Measurements from ENCODE around the gene LPO. TPM values are rescaled to one million over a fixed set of nuclear protein-coding genes. Genes with fewer than 3 reads are reported as not detected.

LPO gene
- total RNA-seq, 1 experiment from 2014 or later: not detected

GRCh38 chr17:58219789-58220183, 18.6 kb upstream of the LPO start:
- Mint-ChIP-seq H3K9me3 (ENCODE audit: low read depth, unreplicated experiment) (no peaks in the 10 kb centered on the region), H3K27me3 (ENCODE audit: unreplicated experiment) (no peaks in the 10 kb centered on the region), H3K27ac (ENCODE audit: unreplicated experiment) (no peak overlapping the region), H3K4me1 (ENCODE audit: low read depth, unreplicated experiment) (peaks cover 11% of the 10 kb centered on the region), H3K4me3 (ENCODE audit: low read depth, unreplicated experiment) (peak overlapping the region; percentile 92), H3K36me3 (ENCODE audit: insufficient read depth, unreplicated experiment) (peaks cover 13% of the 10 kb centered on the region)
- intact Hi-C loops (cut with micrococcal nuclease; ENCODE audit: unreplicated experiment): no loop called here
- BruUV-seq (replicated peaks): no TSS peak
- DNase-seq: no peak
- CTCF ChIA-PET: interaction anchor here (0.6 kb wide), 1 partner anchor 45 kb away, joined by 6 read pairs; no protein-coding TSS in a partner anchor
- no peak for TF ChIP-seq CTCF (IDR thresholded peaks at IDR 0.05; ENCODE audit: unreplicated experiment)

- Mint-ChIP-seq H3K9me3 (ENCODE audit: low read depth, unreplicated experiment) (no peaks in the 10 kb centered on the region), H3K36me3 (ENCODE audit: insufficient read depth, unreplicated experiment) (peaks cover 3% of the 10 kb centered on the region), H3K27me3 (ENCODE audit: unreplicated experiment) (peaks cover 22% of the 10 kb centered on the region), H3K4me1 (ENCODE audit: low read depth, unreplicated experiment) (peaks cover 12% of the 10 kb centered on the region), H3K4me3 (ENCODE audit: low read depth, unreplicated experiment) (no peak overlapping the region), H3K27ac (ENCODE audit: unreplicated experiment) (no peak overlapping the region)
- CTCF ChIA-PET: no interaction called here
- no peak for DNase-seq
- intact Hi-C loops (cut with micrococcal nuclease; ENCODE audit: unreplicated experiment): no loop called here
- no peak for TF ChIP-seq CTCF (IDR thresholded peaks at IDR 0.05; ENCODE audit: unreplicated experiment)
- no TSS peak for BruUV-seq (replicated peaks)
Observed at GRCh38 chr17:58224315-58224714, 14.1 kb upstream of the LPO start.

GRCh38 chr17:58227733-58228132, 10.7 kb upstream of the LPO start:
- intact Hi-C loops (cut with micrococcal nuclease; ENCODE audit: unreplicated experiment): no loop called here
- no peaks in the 10 kb centered on the region for H3K36me3 Mint-ChIP-seq (ENCODE audit: insufficient read depth, unreplicated experiment)
- CTCF ChIA-PET: no interaction called here
- peaks cover 56% of the 10 kb centered on the region for H3K27me3 Mint-ChIP-seq (ENCODE audit: unreplicated experiment)
- no peak overlapping the region for H3K4me3 Mint-ChIP-seq (ENCODE audit: low read depth, unreplicated experiment)
- BruUV-seq (replicated peaks): no TSS peak
- H3K27ac Mint-ChIP-seq (ENCODE audit: unreplicated experiment): no peak overlapping the region
- TF ChIP-seq CTCF (IDR thresholded peaks at IDR 0.05; ENCODE audit: unreplicated experiment): no peak
- H3K9me3 Mint-ChIP-seq (ENCODE audit: low read depth, unreplicated experiment): no peaks in the 10 kb centered on the region
- peaks cover 12% of the 10 kb centered on the region for H3K4me1 Mint-ChIP-seq (ENCODE audit: low read depth, unreplicated experiment)
- no peak for DNase-seq

GRCh38 chr17:58228679-58229078, 9.7 kb upstream of the LPO start:
- BruUV-seq (replicated peaks): no TSS peak
- no peak for TF ChIP-seq CTCF (IDR thresholded peaks at IDR 0.05; ENCODE audit: unreplicated experiment)
- CTCF ChIA-PET: interaction anchor here (0.5 kb wide), 1 partner anchor 38 kb away, joined by 3 read pairs; no protein-coding TSS in a partner anchor
- no peak for DNase-seq
- intact Hi-C loops (cut with micrococcal nuclease; ENCODE audit: unreplicated experiment): no loop called here
- Mint-ChIP-seq H3K4me1 (ENCODE audit: low read depth, unreplicated experiment) (peaks cover 12% of the 10 kb centered on the region), H3K27ac (ENCODE audit: unreplicated experiment) (no peak overlapping the region), H3K36me3 (ENCODE audit: insufficient read depth, unreplicated experiment) (no peaks in the 10 kb centered on the region), H3K9me3 (ENCODE audit: low read depth, unreplicated experiment) (no peaks in the 10 kb centered on the region), H3K4me3 (ENCODE audit: low read depth, unreplicated experiment) (no peak overlapping the region), H3K27me3 (ENCODE audit: unreplicated experiment) (peaks cover 57% of the 10 kb centered on the region)
